Activated naive CD4-positive, alpha-beta T cell treated with anti-CD3 and anti-CD28 coated beads for 36 hours (primary cell): Measurements from ENCODE around the gene PRMT3. TPM values are rescaled to one million over a fixed set of nuclear protein-coding genes. Genes with fewer than 3 reads are reported as not detected.

Source experiments
- CTCF ChIA-PET: fragments of 350-600 bp; sonication (Branson Sonifier 250); formaldehyde crosslinking; loops from one replicate; lab custom pipeline; 2021; ENCODE audit warnings: antibody characterized with exemption; lab: Charles Lee
- DNase-seq: peaks from one replicate; pipeline ENCODE4 v3.0.0-alpha.2; 2020
- H3K27ac Mint-ChIP-seq: one replicate; pipeline ENCODE4 v1.8.0; 2021; ENCODE audit warnings: mild to moderate bottlenecking, mixed read lengths
- H3K27me3 Mint-ChIP-seq: one replicate; pipeline ENCODE4 v1.8.0; 2021; ENCODE audit warnings: low read depth, mixed read lengths
- H3K36me3 Mint-ChIP-seq: one replicate; pipeline ENCODE4 v1.8.0; 2021; ENCODE audit warnings: low read depth, mixed read lengths
- H3K4me1 Mint-ChIP-seq: one replicate; pipeline ENCODE4 v1.8.0; 2021; ENCODE audit warnings: low read depth, mixed read lengths
- H3K4me3 Mint-ChIP-seq: one replicate; pipeline ENCODE4 v1.8.0; 2021; ENCODE audit warnings: mild to moderate bottlenecking, moderate library complexity, mixed read lengths
- H3K9me3 Mint-ChIP-seq: one replicate; pipeline ENCODE4 v1.8.0; 2021; ENCODE audit warnings: mixed read lengths
- intact Hi-C: fragments of 100-400 bp; cut with micrococcal nuclease; formaldehyde crosslinking; loops from one replicate; pipeline ENCODE4 v1.15.1; 2023
- total RNA-seq, 2 experiments: library from RNA; stranded (reverse); gene quantifications; one replicate each; pipeline ENCODE4 v1.2.3, GENCODE V29; 2021

The PRMT3 gene
- total RNA-seq, result 10 to 100 TPM; 31.0 to 33.2 TPM

DNA sequence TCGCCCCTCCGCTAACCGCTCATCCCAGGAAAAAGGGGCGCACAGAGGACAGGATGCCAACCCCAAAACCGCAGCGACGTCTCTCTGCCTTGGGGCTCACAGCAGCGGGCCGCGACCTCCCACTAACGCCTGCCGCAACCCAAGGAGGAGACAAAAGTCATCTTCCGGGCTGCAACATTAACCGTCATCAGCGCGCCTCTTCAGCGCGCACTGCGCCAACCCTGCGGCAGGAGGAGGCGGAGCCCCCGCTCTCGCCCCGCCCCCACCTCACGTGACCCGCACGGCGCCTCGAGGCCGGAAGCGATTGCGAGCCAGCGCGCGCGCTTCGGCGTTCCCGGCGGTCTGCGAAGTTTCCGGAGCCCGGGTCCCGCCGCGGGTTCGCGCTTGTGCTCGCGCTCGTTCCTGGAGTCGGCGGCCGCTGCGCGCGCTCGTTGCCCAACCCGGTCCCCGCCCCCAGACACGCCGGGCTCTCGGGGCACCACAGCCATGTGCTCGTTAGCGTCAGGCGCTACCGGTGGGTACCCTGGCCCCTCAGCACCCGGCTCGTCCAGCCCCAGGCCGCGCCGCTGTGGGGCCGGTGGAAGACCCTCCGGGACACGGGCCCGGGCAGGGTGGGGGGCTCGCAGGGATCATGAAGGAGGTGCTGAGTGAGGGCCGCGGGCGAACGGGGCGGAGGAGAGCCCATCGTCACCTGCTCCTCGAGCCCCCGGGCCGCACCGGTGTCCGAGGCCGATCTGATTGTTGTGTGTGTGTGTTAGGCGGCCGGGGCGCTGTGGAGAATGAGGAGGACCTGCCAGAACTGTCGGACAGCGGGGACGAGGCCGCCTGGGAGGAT lies at the start of gene PRMT3:
PRMT3 (plus strand) TSS at position 456 of the 835 bp plus-strand sequence; CDS start at position 487, 31 bp downstream.
- Mint-ChIP-seq H3K4me1 (peaks cover 32% of the 10 kb centered on the region), H3K27ac (peak within 1 kb of the TSS; percentile 99), H3K9me3 (no peaks in the 10 kb centered on the region), H3K4me3 (peak within 1 kb of the TSS; percentile 96), H3K27me3 (no peaks in the 10 kb centered on the region), H3K36me3 (peaks cover 15% of the 10 kb centered on the region)
- DNase-seq, result peak; percentile 96
- intact Hi-C loops, result loop anchor here (1.0 to 2.0 kb wide), 6 partner anchors 20 to 231 kb away; partner anchors contain the start of gene HTATIP2
- CTCF ChIA-PET, result interaction anchor here (0.6 to 1.9 kb wide), 5 partner anchors 9 to 24 kb away, joined by 3 to 7 read pairs (median 3); partner anchors contain the start of gene HTATIP2

DNA sequence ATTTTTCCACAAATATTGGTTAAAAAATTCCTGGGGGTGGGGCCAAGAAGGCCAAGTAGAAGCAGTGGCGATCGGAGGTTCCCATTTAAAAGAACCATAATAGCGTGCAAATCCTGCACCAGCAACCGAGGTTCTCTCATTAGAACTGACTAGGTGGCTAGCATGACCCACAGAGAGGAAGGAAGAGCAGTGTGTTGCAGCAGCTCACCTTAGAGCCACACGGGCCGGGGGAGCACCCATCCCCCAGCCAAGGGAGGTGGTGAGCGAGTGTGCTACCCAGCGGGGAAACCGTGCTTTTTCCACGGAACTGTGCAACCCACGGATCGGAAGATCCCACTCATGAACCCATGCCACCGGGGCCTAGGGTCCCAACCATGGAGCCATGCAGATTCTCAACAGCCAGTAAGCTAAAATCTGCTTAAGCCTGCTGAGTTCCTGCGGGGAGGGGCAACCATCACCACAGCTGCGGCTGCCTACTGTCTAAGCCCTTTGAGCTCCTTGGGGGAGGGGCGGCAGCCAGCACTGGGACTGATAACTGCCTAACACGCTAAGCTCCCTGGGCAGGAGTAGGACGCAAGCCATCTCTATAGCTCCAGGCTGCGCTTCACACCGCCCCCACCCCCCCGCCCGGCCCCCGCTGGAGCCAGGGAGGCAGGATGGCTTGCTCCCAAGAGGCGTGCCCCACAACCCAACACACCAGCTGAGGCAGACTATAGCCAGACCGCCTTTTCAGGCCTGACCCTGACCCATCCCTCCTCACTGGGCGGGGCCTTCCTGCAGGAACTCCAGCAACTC lies 45.0 kb upstream of the PRMT3 start:
- Mint-ChIP-seq H3K36me3 (no peaks in the 10 kb centered on the region), H3K27me3 (peaks cover 50% of the 10 kb centered on the region), H3K4me1 (no peaks in the 10 kb centered on the region), H3K4me3 (no peak overlapping the region), H3K9me3 (no peaks in the 10 kb centered on the region), H3K27ac (no peak overlapping the region)
- no peak for DNase-seq
- CTCF ChIA-PET, result interaction anchor here (0.7 to 2.9 kb wide), 2 partner anchors 11 to 1196 kb away, joined by 3 to 15 read pairs; no protein-coding TSS in a partner anchor
- intact Hi-C loops, result no loop called here

DNA sequence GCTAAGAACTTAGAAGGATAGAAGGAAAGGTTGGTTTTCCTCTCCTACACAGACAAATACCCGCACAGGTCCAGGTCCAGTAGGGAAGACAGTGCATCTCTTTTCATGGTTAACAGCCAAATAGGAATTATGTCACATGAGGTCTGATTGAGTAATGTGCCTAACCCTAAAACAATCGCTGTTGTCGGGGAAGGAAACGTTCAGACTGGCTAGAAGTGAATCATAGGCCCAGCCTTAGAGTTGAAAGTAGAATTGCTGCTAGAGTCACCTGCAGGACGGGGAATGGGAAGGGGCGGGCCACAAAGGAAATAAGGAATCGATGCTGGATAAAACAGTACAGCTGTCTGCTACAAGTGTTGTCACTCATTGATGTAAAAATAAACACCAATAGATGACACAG lies 36.4 kb upstream of the PRMT3 start:
- Mint-ChIP-seq H3K27ac (no peak overlapping the region), H3K27me3 (peaks cover 4% of the 10 kb centered on the region), H3K36me3 (no peaks in the 10 kb centered on the region), H3K4me3 (no peak overlapping the region), H3K4me1 (peaks cover 6% of the 10 kb centered on the region), H3K9me3 (no peaks in the 10 kb centered on the region)
- CTCF ChIA-PET, result interaction anchor here (1.4 to 10.9 kb wide), 3 partner anchors 40 to 223 kb away, joined by 3 to 155 read pairs (median 3); no protein-coding TSS in a partner anchor
- intact Hi-C loops, result loop anchor here (10.0 kb wide), 1 partner anchor 796 kb away; no protein-coding TSS in a partner anchor
- no peak for DNase-seq

DNA sequence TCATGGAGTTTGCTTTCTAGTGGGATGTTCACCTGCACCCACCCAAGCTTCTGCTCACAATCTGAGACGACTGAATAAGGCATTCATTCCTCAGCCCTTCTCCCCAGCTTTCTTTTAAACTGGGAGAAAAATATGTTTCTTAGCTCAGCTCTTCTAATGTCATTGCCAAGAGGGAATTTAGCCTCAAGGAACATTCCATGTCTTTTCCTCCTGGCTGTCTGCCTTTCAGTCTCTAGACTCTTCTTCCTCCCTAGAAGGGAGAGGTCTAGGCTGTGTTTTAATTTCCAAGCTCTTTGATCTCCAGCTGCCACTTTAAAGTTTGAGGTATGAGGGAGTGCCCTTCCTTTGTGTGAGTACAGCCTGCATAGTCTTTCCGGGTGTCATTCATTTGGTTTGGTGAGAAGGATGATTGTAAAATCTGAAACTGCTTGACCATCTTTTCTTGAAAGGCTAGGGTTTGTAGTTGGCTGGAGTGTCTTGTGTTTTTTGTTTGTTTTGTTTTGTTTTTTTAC lies 35.7 kb upstream of the PRMT3 start:
- peaks cover 6% of the 10 kb centered on the region for H3K4me1 Mint-ChIP-seq
- intact Hi-C loops, result loop anchor here (10.0 kb wide), 1 partner anchor 797 kb away; no protein-coding TSS in a partner anchor
- H3K27ac Mint-ChIP-seq, result no peak overlapping the region
- peaks cover 4% of the 10 kb centered on the region for H3K27me3 Mint-ChIP-seq
- DNase-seq, result no peak
- CTCF ChIA-PET, result interaction anchor here (0.8 to 10.9 kb wide), 5 partner anchors 11 to 237 kb away, joined by 3 to 155 read pairs (median 5); no protein-coding TSS in a partner anchor
- no peaks in the 10 kb centered on the region for H3K36me3 Mint-ChIP-seq
- no peak overlapping the region for H3K4me3 Mint-ChIP-seq
- no peaks in the 10 kb centered on the region for H3K9me3 Mint-ChIP-seq

DNA sequence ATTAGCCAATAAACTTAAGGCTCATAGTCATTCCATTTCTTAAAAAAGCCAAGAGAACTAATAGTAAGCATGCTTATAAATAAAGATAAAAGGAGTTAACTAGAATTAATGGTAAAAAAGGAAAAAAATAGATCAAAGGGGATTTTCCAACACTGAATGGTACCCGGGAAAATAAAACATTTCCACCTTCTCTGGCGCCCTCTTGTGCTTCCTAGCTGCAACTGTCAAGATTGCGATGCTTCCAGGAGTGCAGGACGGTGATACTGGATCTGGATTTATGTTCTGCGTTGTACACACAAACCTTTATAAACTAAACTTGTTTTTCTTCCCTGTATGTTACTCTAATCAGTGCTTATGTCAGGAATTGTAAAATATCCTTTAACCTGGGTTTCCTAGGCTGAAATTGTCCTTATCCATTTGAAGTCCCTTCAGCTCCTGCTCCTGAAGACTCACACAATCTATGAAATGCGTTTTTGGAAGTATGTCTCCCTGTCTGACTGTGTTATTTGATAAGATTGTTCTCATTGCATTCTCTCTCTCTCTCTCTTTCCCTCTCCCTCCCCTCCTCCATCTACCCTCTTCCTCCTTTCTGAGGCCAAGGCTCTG lies 33.6 kb upstream of the PRMT3 start:
- intact Hi-C loops, result loop anchor here (1.0 to 10.0 kb wide), 5 partner anchors 110 to 799 kb away; no protein-coding TSS in a partner anchor
- no peak overlapping the region for H3K27ac Mint-ChIP-seq
- no peaks in the 10 kb centered on the region for H3K9me3 Mint-ChIP-seq
- no peaks in the 10 kb centered on the region for H3K36me3 Mint-ChIP-seq
- CTCF ChIA-PET, result interaction anchor here (0.7 to 10.9 kb wide), 14 partner anchors 9 to 1116 kb away, joined by 3 to 155 read pairs (median 4); partner anchors contain the start of gene HTATIP2
- peaks cover 6% of the 10 kb centered on the region for H3K4me1 Mint-ChIP-seq
- no peaks in the 10 kb centered on the region for H3K27me3 Mint-ChIP-seq
- no peak overlapping the region for H3K4me3 Mint-ChIP-seq
- DNase-seq, result peak; percentile 51

DNA sequence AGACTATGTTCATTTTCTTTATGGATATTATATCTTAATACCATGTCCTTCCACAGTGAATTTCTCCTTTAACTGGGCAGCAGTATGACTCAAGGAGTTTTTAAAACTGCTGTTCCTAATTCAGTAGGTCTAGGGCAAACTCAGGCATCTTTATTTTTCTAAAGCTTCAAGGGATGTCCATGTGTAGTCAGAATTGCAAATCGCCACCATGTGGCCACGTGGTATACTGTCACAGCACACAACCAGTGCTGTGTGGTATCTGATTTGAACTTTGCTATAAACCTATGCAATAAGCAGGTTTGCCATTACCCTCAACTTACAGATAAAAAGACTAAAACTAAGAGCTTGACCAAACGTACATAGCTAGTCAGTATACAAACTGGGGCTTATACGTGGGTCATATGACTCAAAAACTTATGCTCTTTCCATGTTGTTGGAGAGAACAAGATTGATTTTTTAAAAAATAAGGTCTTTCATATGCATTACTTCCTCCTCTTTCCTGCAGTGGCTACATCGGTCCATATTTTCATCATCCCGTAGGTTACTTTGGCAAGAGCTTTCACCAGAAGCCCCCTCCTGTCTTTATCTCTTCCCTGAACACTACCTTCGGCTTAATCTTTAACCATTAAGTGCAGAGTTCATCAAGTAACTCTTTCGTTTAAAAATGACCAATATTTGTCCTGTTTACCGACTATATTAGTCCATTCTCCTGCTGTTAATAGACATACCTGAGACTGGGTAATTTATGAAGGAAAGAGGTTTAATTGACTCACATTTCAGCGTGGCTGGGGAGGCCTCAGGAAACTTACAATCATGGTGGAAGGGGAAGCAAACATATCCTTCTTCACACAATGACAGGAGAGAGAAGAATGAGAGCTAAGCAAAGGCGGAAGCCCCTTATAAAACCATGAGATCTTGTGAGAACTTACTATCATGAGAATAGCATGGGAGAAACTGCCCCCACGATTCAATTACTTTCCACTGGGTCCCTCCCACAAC lies 32.0 kb upstream of the PRMT3 start:
- Mint-ChIP-seq H3K36me3 (no peaks in the 10 kb centered on the region), H3K4me1 (peaks cover 9% of the 10 kb centered on the region), H3K4me3 (no peak overlapping the region), H3K9me3 (no peaks in the 10 kb centered on the region), H3K27me3 (no peaks in the 10 kb centered on the region), H3K27ac (no peak overlapping the region)
- CTCF ChIA-PET, result interaction anchor here (0.6 to 10.9 kb wide), 9 partner anchors 10 to 256 kb away, joined by 3 to 155 read pairs (median 3); no protein-coding TSS in a partner anchor
- peak; percentile 56 for DNase-seq
- intact Hi-C loops, result loop anchor here (2.0 to 10.0 kb wide), 2 partner anchors 417 to 801 kb away; no protein-coding TSS in a partner anchor

DNA sequence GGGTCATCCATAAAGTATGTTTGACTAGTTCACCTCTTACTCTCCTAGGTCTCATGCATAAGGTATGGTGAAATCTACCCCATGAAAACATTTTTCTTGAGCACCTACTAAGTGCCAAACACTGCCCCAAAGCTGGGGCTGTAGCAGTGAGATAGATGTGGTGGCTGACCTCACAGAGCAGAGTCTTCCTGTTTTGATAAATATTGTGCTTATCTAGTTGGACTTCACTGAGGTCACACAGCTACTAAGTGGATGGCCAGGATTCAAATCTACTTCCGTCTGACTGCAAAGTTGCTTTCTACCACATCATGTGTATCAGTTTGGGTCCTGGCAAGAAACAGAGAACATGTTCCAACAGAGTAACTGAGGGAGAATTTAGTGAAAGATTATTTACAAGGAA lies 30.4 kb upstream of the PRMT3 start:
- Mint-ChIP-seq H3K4me1 (peaks cover 20% of the 10 kb centered on the region), H3K27me3 (no peaks in the 10 kb centered on the region), H3K27ac (no peak overlapping the region), H3K36me3 (no peaks in the 10 kb centered on the region), H3K4me3 (no peak overlapping the region), H3K9me3 (peaks cover 2% of the 10 kb centered on the region)
- CTCF ChIA-PET, result interaction anchor here (1.3 to 10.9 kb wide), 2 partner anchors 224 to 229 kb away, joined by 7 to 155 read pairs; no protein-coding TSS in a partner anchor
- intact Hi-C loops, result loop anchor here (10.0 kb wide), 1 partner anchor 802 kb away; no protein-coding TSS in a partner anchor
- DNase-seq, result no peak

DNA sequence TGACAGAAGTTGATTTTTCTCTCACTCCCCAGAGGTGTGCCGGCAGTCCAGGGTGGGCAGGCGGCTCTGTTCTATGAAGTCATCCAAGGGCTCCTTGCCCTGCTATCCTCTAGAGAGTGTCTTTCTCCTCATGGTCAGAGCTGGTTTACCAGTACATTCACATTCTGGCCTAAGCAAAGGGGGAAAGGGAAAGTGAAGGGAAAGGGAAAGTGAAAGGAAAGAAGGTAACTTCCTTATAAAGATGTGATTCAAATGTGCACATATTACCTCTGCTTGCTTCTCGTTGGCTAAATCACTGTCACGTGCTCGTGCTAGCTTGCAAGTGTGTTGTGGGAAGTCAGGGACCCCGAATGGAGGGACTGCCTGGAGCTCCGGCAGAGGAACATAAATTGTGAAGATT lies 26.9 kb upstream of the PRMT3 start:
- Mint-ChIP-seq H3K27ac (peak overlapping the region; percentile 84), H3K4me1 (peaks cover 42% of the 10 kb centered on the region)

DNA sequence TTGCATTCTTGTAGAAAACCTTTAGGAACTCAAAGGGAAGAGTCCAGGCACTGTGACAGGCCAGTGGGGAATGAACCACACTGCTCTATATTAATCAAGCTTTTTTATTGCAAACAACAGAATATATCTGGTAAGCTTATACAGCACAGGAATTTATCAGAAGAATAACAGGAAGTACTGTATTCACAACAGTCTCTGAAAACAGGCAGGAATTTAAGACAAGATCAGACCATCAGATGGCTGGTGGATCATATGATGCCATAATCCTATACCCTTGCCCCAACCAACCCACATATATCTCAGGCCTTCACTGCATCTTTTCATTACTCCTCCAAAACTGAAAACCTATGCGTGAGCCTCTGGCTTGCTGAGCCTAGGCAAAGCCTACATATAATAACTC lies 25.0 kb upstream of the PRMT3 start:
- CTCF ChIA-PET, result interaction anchor here (1.8 to 2.5 kb wide), 2 partner anchors 8 to 24 kb away, joined by 5 to 8 read pairs; no protein-coding TSS in a partner anchor
- intact Hi-C loops, result loop anchor here (5.0 to 10.0 kb wide), 3 partner anchors 650 to 1968 kb away; partner anchors contain the start of genes LDHA, NAV2 and ZDHHC13
- Mint-ChIP-seq H3K4me3 (peak overlapping the region; percentile 82), H3K27me3 (no peaks in the 10 kb centered on the region), H3K4me1 (peaks cover 58% of the 10 kb centered on the region), H3K9me3 (peaks cover 2% of the 10 kb centered on the region), H3K36me3 (peaks cover 19% of the 10 kb centered on the region), H3K27ac (peak overlapping the region; percentile 91)
- DNase-seq, result no peak

More for the DNA sequence above, 26.9 kb upstream of the PRMT3 start:
- CTCF ChIA-PET, result interaction anchor here (0.7 to 10.9 kb wide), 4 partner anchors 147 to 248 kb away, joined by 3 to 155 read pairs (median 4); no protein-coding TSS in a partner anchor
- H3K4me3 Mint-ChIP-seq, result peak overlapping the region; percentile 73
- H3K27me3 Mint-ChIP-seq, result no peaks in the 10 kb centered on the region
- intact Hi-C loops, result loop anchor here (2.0 to 10.0 kb wide), 4 partner anchors 204 to 1966 kb away; partner anchors contain the start of genes LDHA, NAV2 and ZDHHC13
- H3K9me3 Mint-ChIP-seq, result peaks cover 2% of the 10 kb centered on the region
- peak; percentile 65 for DNase-seq
- H3K36me3 Mint-ChIP-seq, result peaks cover 8% of the 10 kb centered on the region

DNA sequence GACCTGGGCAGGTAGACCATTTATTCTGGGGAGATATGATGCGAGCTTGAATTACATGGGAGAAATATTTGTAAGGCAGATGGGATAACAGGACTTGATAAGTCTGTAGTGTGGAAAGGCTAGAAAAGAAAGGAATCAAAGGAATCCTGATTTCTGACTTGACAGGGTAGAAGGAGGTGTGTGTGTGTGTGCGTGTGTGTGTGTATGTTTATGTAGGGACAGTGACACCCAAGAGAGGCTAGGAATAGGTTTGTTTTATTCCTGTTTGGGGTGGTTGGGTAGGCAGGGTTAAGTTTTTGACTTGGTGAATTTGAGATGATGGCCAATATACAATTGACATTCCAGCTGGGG lies 24.4 kb upstream of the PRMT3 start:
- peak overlapping the region; percentile 82 for H3K4me3 Mint-ChIP-seq
- peaks cover 62% of the 10 kb centered on the region for H3K4me1 Mint-ChIP-seq
- peaks cover 2% of the 10 kb centered on the region for H3K9me3 Mint-ChIP-seq
- DNase-seq, result no peak
- no peaks in the 10 kb centered on the region for H3K27me3 Mint-ChIP-seq
- intact Hi-C loops, result loop anchor here (1.0 to 10.0 kb wide), 4 partner anchors 24 to 1968 kb away; partner anchors contain the start of genes LDHA, NAV2, PRMT3 and ZDHHC13
- peak overlapping the region; percentile 91 for H3K27ac Mint-ChIP-seq
- CTCF ChIA-PET, result interaction anchor here (1.8 to 2.5 kb wide), 2 partner anchors 9 to 24 kb away, joined by 5 to 8 read pairs; no protein-coding TSS in a partner anchor
- H3K36me3 Mint-ChIP-seq, result peaks cover 20% of the 10 kb centered on the region
